ENCODE data around the gene KIF1C.
A peak's percentile ranks its signal among the peaks of the same experiment; 100 is the strongest.

The KIF1C gene

DNA sequence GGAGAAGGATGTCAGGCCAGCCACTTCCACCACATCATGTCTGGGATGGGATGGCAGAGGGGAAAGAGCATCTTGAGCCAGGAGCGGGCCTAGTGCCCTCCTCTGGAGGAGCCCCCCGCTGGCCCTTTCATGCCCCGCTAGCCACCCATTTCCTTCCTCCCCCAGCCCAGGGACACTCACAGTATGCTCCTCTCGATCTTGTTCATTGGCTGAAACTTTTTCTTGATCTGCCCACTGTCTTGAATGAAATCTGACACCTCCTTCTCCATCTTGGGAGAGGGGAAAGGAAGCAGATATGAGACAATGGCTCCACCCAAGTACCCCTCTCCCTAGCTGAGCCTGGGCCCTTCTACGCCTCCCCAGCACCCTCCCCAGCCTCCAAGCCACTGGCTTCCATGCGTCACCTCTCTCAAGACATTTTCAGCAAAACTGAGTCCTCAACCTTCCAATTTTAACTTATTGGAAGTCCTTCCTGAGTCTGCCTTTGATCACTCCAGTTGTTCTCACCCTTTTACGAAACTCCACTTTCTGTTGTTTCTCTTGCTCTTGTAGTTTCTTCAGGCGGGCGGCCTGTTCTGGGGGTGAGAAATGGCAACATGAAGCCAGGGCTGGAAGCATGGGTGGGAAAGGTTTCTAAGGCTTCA, 37.3 kb upstream of the KIF1C start:
- ATAC-seq (ENCODE audit: low read depth) (no peak), DNase-seq (ENCODE audit: low spot score in 2 of 2) (no peak)
- Mint-ChIP-seq H3K36me3 (peaks cover 18% of the 10 kb centered on the region), H3K4me3 (no peak overlapping the region), H3K27ac (no peak overlapping the region), H3K27me3 (no peaks in the 10 kb centered on the region), H3K9me3 (no peaks in the 10 kb centered on the region), H3K4me1 (peaks cover 8% of the 10 kb centered on the region)

DNA sequence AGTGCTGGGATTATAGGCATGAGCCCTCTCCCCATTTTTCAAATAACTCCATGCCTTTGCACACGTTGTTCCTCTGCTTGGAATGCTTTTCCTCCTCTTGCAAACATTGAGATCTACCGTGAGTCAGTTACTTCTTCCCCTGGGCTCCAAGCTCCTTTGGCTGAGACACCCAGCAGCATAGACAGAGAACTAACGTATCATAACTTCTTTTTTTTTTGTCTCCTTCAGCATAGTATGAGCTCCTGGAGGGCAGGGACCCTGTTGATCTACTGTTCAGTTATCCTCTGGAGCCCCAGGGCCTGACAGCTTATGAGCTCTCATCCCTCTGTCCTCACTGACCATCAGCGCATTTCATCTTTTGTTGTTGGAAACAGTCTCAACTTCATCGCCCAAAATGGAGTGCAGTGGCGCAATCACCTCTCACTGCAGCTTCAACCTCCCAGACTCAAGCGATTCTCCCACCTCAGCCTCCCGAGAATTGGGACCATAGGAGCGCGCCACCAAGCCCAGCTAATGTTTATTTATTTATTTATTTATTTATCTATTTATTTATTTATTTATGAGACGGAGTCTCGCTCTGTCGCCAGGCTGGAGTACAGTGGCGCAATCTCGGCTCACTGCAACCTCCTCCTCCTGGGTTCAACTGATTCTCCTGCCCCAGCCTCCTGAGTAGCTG, 32.3 kb upstream of the KIF1C start:
- ATAC-seq (ENCODE audit: low read depth) (no peak), DNase-seq (ENCODE audit: low spot score in 2 of 2) (no peak)
- Mint-ChIP-seq H3K4me3 (no peak overlapping the region), H3K4me1 (peaks cover 17% of the 10 kb centered on the region), H3K9me3 (no peaks in the 10 kb centered on the region), H3K27me3 (no peaks in the 10 kb centered on the region), H3K27ac (no peak overlapping the region), H3K36me3 (peaks cover 11% of the 10 kb centered on the region)

DNA sequence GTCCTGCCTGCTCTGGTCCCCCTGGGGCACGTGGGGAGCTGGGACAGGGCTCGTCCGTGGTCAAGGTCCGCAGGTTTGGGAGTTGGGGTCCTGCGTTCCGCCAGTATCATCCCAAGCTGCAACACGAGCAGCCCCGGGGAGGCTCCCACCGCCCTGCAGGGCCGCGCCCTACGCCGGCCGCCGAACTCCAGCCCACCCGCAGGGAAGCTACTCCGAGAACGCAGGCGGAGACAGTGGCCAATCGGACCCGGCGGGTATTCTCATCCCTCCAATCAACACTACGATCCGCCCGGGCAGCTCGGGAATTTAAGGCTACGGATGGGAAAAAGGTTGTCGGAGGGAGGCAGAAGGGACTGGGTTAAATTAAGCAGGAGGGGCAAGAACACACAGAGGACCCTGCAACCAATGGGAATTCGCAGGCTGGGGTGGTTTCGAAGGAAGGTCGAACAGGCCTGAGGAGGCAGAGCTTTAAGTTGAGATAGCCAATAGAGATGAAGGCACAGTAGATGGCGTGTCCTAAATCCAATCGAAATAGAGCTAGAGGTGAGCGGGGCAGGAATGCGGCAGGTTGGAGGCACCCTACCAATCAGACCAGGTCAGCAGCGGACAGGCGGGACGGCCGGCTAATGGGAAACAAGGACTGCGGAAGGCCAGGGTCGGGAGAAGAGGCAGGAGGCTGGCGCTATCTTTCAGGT, 30.8 kb upstream of the KIF1C start:
- Mint-ChIP-seq H3K4me3 (no peak overlapping the region), H3K36me3 (peaks cover 9% of the 10 kb centered on the region)
- DNase-seq (ENCODE audit: low spot score in 2 of 2) = peak in 1 of 2 donors; percentile 94

DNA sequence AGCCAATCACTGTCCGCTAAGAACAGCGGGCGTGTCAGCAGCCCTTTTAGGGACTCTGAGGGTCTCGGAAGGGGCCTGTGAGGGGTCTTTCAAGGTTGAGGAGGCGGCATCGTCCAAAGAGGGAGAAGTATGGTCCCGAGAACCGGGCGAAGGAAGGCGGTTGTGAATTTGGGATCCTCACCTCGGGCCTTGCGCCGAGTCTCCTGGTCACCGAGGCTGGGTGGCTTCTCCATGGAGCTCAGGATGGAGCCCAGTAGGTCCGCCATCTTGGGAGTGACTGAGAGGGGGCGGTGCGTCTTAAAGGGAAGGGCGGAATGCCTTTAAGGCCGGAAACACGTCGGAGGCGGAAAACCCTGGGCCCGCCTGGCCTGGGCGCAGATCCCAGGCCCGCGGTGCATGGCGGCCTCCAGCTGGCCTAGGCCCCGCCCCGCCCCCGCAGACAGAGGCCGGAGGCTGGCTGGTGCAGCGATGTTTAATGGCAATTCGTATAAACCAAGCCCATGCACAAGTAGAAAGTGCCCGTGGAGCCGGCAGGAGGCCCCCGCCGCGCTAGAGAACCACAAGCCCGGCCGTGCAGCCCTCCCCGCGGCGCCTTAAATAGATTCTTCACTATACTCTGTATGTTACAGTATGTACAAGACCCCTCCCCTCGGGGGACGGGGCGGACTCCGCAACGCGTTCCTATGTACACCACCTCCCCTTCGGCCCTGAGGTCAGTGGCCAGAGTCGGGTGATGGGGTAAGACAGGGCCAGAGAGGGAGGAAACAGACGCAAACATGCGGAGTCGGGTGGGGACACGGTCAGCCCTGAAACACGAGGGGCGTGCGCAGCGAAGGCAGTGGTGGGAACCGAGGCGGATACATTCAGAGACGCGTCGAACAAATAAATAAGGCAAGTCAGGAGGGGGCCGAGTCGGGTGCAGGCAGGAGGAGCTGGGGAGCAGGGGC, 29.9 kb upstream of the KIF1C start, which contains the start of gene SPAG7:
TSS of gene SPAG7 (minus strand) at position 279 of the 947 bp plus-strand sequence. CDS start at position 266, 13 bp downstream.
- Mint-ChIP-seq H3K27me3 (no peaks in the 10 kb centered on the region), H3K27ac (no peak within 1 kb of the TSS)

More for the DNA sequence above, 30.8 kb upstream of the KIF1C start:
- peak; percentile 82 for ATAC-seq (ENCODE audit: low read depth)
- no peaks in the 10 kb centered on the region for H3K9me3 Mint-ChIP-seq
- H3K27me3 Mint-ChIP-seq = no peaks in the 10 kb centered on the region
- H3K27ac Mint-ChIP-seq = no peak overlapping the region
- peaks cover 17% of the 10 kb centered on the region for H3K4me1 Mint-ChIP-seq

DNA sequence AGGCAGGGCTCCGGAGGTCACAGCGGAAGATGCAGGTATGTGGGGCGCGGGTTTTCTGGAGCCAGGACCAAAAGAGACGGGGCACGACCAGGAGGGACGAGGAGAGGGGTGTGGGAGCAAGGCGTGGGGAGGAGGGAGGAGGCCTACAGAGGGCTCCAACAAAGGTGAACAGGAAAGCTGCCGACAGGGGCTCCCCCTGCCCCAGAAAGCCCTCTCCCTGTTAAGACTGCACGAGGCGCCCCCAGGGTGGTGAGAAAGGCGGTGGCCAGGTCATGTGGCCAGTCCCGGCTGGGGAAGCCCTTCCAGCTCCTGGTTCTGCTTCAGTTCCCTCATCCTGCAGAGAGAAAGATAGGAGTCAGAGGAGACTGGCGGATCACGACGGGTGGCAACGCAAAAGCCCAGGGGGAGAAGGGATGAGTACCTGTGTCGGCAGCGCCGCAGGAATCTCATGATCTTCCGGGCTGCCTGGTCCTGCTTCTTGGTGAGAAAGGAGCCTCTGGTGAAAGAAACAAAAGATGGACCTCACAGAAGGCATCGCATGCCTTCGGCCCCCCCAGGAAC, 29.2 kb upstream of the KIF1C start:
- DNase-seq (ENCODE audit: low spot score in 2 of 2) (no peak), ATAC-seq (ENCODE audit: low read depth) (no peak)
- Mint-ChIP-seq H3K4me3 (no peak overlapping the region), H3K4me1 (peaks cover 17% of the 10 kb centered on the region), H3K27ac (no peak overlapping the region), H3K9me3 (no peaks in the 10 kb centered on the region), H3K36me3 (peaks cover 15% of the 10 kb centered on the region), H3K27me3 (no peaks in the 10 kb centered on the region)

More for the DNA sequence above, 29.9 kb upstream of the KIF1C start, which contains the start of gene SPAG7:
- Mint-ChIP-seq H3K36me3 (peaks cover 10% of the 10 kb centered on the region), H3K4me3 (no peak within 1 kb of the TSS), H3K4me1 (peaks cover 17% of the 10 kb centered on the region), H3K9me3 (no peaks in the 10 kb centered on the region)
- DNase-seq (ENCODE audit: low spot score in 2 of 2) (peak; percentile 98 to 99), ATAC-seq (ENCODE audit: low read depth) (peak; percentile 63)

DNA sequence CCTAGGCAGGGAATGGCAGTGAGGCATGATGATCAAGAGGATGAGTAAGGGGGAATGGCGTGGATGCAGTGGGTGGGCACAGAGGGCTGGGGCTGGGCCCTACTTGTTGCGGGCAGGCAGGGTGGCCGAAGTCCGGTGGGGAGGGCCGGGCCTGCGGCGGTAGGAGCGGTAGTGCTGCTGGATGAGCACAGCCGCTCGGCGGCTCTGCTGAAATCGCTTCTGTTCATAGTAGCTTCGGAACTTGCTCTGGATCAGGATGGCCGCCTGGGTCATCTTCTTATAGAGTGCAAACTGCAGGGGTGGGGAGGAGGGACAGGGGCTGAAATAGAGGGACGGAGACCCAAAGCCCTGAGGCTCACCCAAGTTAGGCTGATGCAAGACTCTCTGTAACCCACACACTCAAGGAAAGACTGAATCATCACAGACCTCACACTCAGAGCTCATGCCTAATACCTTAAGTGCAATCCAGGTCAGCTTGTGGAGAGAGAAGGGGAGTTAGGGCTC, 28.7 kb upstream of the KIF1C start:
- H3K27me3 Mint-ChIP-seq = no peaks in the 10 kb centered on the region
- H3K4me1 Mint-ChIP-seq = peaks cover 17% of the 10 kb centered on the region
- peaks cover 17% of the 10 kb centered on the region for H3K36me3 Mint-ChIP-seq
- DNase-seq (ENCODE audit: low spot score in 2 of 2) = no peak
- no peak overlapping the region for H3K27ac Mint-ChIP-seq
- no peak overlapping the region for H3K4me3 Mint-ChIP-seq
- no peak for ATAC-seq (ENCODE audit: low read depth)
- H3K9me3 Mint-ChIP-seq = no peaks in the 10 kb centered on the region

DNA sequence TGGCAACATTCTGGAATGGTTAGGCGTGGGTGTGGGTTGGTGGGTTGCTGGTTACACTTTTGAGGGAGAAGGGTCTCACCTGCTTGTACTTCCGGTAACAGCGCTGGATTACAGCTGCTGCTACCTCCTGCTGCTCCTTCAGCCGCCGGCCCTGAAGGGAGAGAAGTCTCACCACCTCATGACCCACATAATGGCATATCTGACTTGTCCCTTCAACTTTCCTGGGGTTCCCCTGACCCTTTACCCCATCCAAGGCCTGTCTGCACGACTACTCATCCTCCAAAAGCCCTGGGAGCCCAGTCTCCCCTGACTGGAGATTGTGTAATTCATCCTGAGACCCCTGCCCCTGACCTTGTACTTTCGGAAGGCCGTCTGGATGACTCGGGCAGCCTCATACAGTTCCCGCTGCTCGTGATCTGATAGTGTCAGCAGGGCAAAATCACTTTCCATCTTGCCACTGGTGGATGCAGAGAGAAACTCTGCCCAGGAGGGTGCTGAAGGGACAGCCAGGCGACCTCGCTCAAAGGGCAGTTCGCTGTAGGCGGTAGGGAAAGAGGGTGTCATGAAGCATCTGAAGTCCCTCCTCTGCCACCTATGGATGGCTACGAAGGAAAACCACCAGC, 28.1 kb upstream of the KIF1C start:
- H3K4me1 Mint-ChIP-seq = peaks cover 17% of the 10 kb centered on the region
- H3K9me3 Mint-ChIP-seq = no peaks in the 10 kb centered on the region
- peaks cover 21% of the 10 kb centered on the region for H3K36me3 Mint-ChIP-seq
- H3K4me3 Mint-ChIP-seq = peak overlapping the region; percentile 35
- DNase-seq (ENCODE audit: low spot score in 2 of 2) (no peak), ATAC-seq (ENCODE audit: low read depth) (no peak)
- no peaks in the 10 kb centered on the region for H3K27me3 Mint-ChIP-seq
- H3K27ac Mint-ChIP-seq = no peak overlapping the region

DNA sequence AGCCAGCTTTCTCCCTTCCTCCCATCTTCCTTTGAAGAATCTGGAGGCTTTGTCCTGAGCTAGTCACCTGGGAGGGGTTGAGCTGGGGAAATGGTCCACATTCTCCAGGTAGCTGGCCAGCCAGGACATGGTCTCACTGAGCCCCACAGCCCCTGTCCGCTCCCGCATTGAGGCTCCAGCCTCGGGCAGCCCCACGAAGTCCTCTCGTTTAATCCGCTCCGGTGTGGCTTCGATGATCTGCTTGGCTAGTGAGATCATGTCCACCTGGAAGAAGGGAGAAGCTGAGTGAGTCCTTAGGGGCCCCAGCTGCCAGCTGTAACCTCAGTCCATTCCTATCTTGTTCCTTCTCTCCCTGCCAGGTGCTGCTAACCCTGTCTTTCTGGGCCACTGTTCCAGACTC, 27.5 kb upstream of the KIF1C start:
- Mint-ChIP-seq H3K27ac (no peak overlapping the region), H3K9me3 (no peaks in the 10 kb centered on the region), H3K27me3 (no peaks in the 10 kb centered on the region), H3K36me3 (peaks cover 25% of the 10 kb centered on the region), H3K4me3 (no peak overlapping the region), H3K4me1 (peaks cover 19% of the 10 kb centered on the region)
- DNase-seq (ENCODE audit: low spot score in 2 of 2) (no peak), ATAC-seq (ENCODE audit: low read depth) (no peak)

DNA sequence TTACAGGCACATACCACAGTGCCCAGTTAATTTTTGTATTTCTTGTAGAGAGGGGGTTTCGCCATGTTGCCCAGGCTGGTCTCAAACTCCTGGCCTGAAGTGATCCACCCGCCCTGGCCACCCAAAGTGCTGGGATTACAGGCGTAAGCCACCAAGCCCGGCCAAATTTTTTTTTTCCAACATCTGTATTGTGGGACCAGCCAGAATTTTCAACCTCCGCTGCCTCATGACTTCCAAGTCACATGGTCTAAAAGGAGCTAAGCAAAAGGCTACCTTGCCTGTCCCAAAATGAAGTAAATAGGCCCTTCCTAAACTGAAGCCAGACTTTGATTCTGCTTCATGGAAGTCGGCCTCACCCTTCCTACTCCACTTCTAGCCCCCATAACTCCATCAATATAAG, 25.9 kb upstream of the KIF1C start:
- no peak for ATAC-seq (ENCODE audit: low read depth)
- H3K4me1 Mint-ChIP-seq = peaks cover 15% of the 10 kb centered on the region
- no peak for DNase-seq (ENCODE audit: low spot score in 2 of 2)
- H3K9me3 Mint-ChIP-seq = no peaks in the 10 kb centered on the region
- no peaks in the 10 kb centered on the region for H3K27me3 Mint-ChIP-seq
- H3K27ac Mint-ChIP-seq = no peak overlapping the region
- H3K36me3 Mint-ChIP-seq = peaks cover 31% of the 10 kb centered on the region
- no peak overlapping the region for H3K4me3 Mint-ChIP-seq

DNA sequence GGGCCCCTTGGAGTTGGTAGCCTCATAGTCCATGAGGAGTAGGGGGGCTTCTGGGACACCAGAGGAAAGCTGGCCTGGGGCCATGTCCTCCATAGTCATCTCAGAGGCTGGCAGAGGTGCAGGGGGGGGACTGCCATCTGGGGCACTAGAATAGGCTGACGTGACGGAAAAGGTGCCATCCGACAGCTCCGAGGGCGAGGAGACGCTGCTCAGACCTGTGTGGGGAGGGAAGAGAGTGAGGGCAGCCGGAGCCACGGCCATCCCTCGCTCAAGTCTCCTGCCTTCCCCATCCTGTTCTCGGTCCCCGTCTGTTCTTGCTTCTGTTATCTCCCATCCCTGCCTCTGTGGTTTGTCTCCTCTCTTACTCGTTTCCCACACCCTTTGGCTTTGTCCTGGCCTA, 25.4 kb upstream of the KIF1C start:
- ATAC-seq (ENCODE audit: low read depth) (no peak), DNase-seq (ENCODE audit: low spot score in 2 of 2) (no peak)
- H3K9me3 Mint-ChIP-seq = no peaks in the 10 kb centered on the region
- H3K27ac Mint-ChIP-seq = no peak overlapping the region
- H3K4me3 Mint-ChIP-seq = no peak overlapping the region
- H3K27me3 Mint-ChIP-seq = no peaks in the 10 kb centered on the region
- H3K36me3 Mint-ChIP-seq = peaks cover 32% of the 10 kb centered on the region
- peaks cover 15% of the 10 kb centered on the region for H3K4me1 Mint-ChIP-seq

DNA sequence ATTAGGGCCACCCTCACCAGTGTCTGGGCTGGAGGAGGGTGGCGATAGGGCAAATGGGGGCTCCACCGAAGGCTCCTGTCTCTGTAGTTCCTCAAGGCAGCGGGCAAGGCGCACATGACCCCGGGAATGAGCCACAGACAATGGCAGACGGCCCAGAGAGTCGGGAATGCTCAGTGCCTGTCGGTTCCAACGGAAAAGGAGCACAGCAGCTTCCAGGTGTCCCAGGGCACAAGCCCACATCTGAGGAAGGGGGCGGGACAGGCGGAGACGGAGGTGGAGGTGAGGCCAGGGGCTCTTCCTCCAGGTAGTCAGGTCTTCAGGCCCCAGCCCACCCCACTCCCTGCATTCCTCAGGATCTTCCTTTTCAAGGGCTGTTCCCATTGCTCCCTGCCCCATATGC, 25.0 kb upstream of the KIF1C start:
- Mint-ChIP-seq H3K36me3 (peaks cover 32% of the 10 kb centered on the region), H3K4me1 (peaks cover 15% of the 10 kb centered on the region), H3K27me3 (no peaks in the 10 kb centered on the region), H3K9me3 (no peaks in the 10 kb centered on the region), H3K4me3 (no peak overlapping the region), H3K27ac (no peak overlapping the region)
- no peak for ATAC-seq (ENCODE audit: low read depth)
- no peak for DNase-seq (ENCODE audit: low spot score in 2 of 2)

DNA sequence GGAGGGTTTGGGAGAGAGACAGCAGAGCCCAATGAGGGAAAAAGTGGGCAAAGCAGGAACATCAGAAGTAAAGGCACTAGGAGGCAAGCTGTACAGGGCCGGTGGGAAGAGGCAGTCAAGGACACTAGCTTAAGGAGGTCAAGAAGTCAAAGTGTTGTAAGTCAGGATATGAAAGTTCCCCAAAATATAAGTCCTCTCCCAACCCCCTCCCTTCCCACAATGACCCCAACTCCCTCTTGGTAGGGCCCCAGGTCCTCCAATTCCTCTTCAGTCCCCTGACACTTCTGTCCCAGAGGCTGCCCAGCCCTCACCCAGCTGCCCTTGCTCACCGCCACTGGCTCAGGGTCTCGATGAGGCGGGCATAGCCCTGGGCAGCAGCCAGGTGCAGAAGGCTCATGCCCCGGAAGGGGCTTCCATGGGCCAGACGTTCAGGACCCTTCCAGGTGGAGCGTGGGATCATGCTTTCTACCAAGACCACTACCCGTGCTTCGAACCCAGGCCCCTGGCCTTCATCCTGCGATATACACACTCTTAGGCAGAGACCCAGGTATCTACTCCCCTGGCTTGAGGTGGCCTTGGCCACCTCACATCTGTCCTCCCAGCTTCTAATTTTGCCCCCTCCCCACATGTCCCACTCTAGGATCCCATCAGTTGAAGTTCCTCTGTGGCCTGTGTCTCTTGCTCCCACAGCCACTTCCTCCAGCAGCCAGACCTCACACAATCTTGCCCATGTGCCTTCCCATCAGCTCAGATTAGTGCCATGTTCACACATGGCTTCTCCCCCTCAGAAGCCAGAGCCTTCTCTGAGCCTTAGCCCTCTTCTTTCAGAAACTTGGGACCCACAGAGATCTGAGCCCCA, 24.3 kb upstream of the KIF1C start:
- no peak for DNase-seq (ENCODE audit: low spot score in 2 of 2)
- peak overlapping the region; percentile 45 for H3K27ac Mint-ChIP-seq
- H3K4me1 Mint-ChIP-seq = peaks cover 17% of the 10 kb centered on the region
- no peak for ATAC-seq (ENCODE audit: low read depth)
- H3K27me3 Mint-ChIP-seq = no peaks in the 10 kb centered on the region
- H3K36me3 Mint-ChIP-seq = peaks cover 32% of the 10 kb centered on the region
- no peaks in the 10 kb centered on the region for H3K9me3 Mint-ChIP-seq
- no peak overlapping the region for H3K4me3 Mint-ChIP-seq

All from memory B cell (primary cell).